Middle frontal gyrus (tissue), 1 donor: ENCODE results near the gene TH.
"Not testable (repeated sequence)": the region's sequence is repeated elsewhere in the genome, so short reads cannot be mapped to it uniquely, and the experiment has no call there.

Experiments
- DNase-seq: peaks from one replicate; pipeline ENCODE4 v3.0.0-alpha.2; 2015; ENCODE audit warnings: low spot score; ENCODE audit errors: extremely low spot score

Gene TH

GRCh38 chr11:2178055-2178773 lies 6.6 kb upstream of the TH start:
- DNase-seq, result not testable (repeated sequence)

DNA sequence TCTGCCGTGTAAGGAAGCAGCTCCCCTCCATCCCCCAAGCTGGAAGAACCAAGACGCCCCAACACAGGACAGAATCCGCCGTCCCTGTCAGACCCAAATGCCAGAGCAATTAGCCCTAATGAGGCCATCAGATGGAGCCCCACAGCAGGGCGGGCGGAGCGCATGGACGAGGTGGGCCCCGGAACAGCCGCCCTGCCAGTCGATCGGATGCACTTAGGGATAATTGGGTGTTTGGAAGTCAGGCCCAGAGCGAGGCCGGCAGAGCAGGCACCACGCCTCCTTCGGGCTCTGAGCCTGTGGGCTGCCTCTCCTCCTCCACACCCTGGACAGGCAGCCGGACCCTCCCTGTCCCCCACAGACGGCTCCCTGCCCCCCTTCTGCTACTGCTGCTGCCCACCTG lies 5.5 kb upstream of the TH start:
- no peak for DNase-seq

DNA sequence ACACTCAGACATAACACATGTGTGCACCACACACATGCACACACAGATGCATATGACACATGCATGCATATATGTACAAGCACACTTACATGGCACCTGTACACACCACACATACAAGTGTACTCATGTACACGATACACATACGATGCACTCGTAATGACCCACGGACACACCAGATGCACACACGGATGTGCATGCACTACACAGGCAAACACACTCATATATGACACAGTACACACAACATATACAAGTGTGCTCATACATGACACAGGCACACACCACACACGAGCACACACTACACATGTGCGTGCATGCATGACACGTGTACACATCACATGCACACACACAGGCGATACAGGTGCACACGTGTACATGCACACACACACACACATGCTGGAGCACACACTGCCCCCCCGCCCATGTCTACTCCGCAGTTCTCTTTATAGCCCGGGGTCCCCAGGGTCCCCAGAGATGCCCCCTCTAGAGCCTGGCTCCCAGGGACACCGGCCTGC lies 4.8 kb upstream of the TH start:
- DNase-seq, result no peak

- no peak for DNase-seq
Observed at GRCh38 chr11:2175659-2176058, 4.0 kb upstream of the TH start.

GRCh38 chr11:2174361-2174760 lies 2.7 kb upstream of the TH start:
- DNase-seq, result no peak

DNA sequence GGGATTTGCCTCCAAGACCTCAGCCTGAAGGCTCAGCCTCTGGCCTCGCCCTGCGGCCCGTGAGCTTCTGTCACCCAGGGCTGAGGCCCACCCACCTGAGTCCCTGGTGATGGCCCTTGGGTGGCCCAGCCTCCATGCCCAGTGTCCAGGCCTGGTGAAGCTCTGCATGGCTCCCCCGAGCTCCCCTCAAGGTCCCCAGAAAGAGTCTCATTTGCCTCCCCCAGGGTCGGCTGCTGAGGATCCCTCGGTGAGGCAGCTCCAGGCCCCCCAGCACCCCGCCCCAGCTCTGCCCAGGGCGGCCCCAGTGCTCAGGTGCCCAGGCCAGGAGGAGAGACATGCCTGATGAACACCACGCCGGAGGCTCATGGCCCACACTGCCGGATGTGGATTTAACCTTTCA lies 2.1 kb upstream of the TH start:
- no peak for DNase-seq

DNA sequence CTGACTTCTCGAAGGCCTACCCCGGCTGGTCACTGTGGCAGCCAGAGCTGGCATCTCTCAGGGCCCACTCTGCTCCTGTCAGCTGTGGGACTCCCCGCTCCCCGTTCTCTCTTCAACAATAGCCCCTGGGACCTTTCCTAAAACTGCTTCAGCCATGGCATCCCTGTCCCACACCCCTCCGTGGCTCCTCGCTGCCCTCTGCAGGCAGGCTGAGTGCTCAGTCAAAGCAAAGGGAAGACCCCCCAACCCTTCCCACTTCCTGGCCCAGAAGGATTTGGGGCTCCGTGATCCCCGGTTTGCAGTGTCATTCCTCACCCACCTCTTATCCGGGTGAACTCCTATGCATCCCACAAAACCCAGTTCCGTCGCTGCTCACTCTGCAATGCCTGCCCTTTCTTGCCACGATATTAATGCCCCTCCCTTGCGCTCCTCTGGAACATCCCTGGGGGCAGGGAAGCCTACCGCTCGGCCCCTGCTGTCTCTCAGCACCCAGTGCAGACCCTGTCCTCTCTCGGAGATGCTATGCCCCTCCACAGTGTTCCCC lies 1.6 kb upstream of the TH start:
- DNase-seq, result no peak

GRCh38 chr11:2172676-2173075 lies 1.1 kb upstream of the TH start:
- no peak for DNase-seq

DNA sequence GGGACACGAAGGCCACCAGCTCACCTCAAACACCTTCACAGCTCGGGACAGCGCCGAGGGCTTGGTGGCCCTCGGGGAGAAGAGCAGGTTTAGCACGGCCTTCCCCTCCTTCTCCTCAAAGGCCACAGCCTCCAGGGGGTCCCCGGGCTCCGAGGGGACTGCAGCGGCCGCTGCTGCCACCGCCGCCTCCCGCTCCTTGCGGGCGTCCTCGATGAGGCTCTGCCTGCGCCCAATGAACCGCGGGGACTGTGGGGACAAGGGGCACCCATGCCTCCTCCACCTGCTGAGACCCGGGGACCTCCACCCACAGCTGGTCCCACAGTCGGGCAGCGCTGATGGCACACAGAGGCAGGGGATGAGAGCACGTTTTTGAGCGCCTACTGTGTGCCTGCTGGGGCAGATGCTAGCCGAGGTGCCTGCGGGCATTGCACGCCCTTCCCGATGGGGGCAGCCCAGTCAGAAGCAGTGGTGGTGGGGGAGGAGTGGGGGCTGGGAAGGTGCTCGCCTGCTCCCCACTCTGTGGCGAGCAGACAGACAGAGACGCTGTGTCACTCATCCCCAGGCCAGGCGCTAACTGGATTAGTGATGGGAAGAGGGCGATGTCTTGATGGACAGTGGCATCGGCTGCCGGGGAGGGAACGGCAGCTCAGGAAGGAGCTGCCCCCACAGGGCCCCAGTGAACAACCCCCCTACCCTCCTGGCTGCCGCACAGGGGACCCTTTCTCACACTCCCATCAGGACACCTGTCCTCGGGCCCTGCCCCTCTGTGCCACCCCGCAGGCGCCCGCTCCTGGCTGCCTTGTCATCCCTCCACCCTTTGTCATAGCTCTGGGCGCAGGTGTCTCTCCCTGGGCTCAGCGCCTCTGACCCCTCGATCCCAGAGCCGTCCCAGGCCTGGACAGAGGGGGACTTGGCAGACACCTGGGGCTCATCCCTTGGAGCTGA lies 1.7 kb downstream of the TH start:
- no peak for DNase-seq

GRCh38 chr11:2169005-2169378 lies 2.6 kb downstream of the TH start:
- no peak for DNase-seq

GRCh38 chr11:2168286-2169004 lies 3.2 kb downstream of the TH start:
- DNase-seq, result no peak

- no peak for DNase-seq
Observed at GRCh38 chr11:2167141-2168045, 4.2 kb downstream of the TH start.

DNA sequence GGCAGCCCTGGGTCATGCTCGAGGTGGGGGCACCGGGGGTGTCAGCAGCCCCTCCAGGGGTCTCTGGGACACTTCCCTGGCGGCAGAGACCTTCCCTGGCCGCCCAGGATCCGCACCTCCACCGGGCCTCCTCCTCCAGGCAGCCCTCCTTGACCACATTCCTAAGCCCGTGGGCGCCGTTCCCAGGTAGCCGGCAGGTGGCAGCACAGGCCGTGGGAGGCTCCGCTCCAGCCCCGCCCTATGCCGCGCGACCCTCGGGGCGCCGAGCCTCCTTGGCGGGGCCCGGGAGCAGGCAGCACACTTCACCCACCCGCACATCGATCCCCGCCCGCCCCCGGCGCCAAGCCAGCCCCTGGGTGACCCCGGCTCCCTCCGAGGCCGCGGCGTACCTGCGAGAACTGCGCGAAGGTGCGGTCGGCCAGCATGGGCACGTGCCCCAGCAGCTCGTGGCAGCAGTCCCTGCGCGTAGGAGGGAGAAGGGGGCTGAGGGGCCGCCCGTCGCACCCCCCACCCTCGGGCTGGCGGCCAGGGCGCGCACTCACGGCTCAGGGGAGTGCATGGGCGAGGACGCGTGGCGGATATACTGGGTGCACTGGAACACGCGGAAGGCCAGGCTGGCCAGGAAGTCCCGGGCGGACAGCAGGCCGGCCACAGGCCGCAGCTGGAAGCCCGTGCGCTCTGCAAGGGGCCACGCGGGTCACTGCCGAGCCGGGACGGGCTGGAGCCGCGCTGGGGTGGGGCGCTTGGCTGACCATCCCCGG lies 5.3 kb downstream of the TH start:
- DNase-seq, result no peak

GRCh38 chr11:2165571-2165970 lies 6.0 kb downstream of the TH start:
- no peak for DNase-seq

DNA sequence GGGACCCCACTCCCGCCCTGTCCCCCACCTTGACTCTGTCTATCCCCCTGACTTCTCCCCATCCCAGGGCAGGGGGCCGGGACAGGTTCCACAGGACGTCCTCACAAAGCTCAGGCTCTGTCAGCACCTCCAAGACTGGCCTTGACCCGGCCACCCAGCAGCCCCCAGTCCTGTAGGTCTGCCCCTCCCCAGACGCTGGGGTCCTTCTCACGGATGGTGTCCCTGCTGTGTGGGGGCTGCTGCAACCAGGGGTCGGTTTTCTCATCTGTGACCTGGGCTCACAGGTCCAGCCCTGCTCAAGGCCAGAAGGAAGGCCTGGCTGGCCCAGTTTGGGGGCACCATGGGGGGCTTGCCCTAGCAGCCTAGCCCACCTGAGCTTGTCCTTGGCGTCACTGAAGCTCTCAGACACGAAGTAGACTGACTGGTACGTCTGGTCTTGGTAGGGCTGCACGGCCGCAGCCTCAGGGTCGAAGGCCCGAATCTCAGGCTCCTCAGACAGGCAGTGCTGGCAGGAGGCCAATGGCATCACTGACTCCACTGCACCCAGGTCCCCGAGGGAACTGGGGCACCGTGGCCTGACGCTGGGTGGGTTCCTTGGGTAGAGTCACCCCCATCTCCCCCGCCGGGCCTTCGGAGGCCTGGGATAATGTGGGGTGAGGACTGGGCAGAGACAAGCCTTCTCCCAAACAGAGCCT lies 6.6 kb downstream of the TH start:
- no peak for DNase-seq

- DNase-seq, result no peak
Observed at GRCh38 chr11:2164081-2164480, 7.5 kb downstream of the TH start.

GRCh38 chr11:2163428-2163978 lies 8.1 kb downstream of the TH start:
- no peak for DNase-seq

DNA sequence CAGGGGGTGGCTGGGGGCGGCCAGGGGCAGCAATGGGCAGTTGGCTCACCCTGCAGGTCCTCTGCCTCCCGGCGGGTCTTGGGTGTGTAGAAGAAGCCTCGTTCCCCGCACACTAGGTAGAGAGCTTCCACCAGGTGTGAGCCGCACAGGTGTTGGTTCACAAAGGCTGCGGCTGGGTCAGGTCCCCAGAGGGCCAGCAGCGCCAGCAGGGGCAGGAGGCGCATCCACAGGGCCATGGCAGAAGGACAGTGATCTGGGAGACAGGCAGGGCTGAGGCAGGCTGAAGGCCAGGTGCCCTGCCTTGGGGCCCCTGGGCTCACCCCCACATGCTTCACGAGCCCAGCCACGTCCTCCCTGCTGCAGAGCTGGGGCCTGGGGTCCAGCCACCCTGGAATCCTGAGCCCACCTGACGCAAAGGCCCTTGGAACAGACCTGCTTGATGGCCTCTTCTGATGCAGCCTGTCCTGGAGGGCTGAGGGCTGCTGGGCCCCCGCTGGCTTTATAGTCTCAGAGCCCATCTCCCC lies 10.8 kb downstream of the TH start, which contains the start of gene INS:
TSS of gene INS (minus strand) at position 474 of the 524 bp plus-strand sequence. CDS start at position 236, 238 bp downstream.
- DNase-seq, result no peak
